Islet of Langerhans (tissue), 1 donor: ENCODE results near the gene MICAL2.

Source experiments
- FAIRE-seq: peaks from one replicate; lab custom pipeline; 2011; peaks lifted over from hg19 to GRCh38; lab: Jason Lieb, UNC

MICAL2 gene

DNA sequence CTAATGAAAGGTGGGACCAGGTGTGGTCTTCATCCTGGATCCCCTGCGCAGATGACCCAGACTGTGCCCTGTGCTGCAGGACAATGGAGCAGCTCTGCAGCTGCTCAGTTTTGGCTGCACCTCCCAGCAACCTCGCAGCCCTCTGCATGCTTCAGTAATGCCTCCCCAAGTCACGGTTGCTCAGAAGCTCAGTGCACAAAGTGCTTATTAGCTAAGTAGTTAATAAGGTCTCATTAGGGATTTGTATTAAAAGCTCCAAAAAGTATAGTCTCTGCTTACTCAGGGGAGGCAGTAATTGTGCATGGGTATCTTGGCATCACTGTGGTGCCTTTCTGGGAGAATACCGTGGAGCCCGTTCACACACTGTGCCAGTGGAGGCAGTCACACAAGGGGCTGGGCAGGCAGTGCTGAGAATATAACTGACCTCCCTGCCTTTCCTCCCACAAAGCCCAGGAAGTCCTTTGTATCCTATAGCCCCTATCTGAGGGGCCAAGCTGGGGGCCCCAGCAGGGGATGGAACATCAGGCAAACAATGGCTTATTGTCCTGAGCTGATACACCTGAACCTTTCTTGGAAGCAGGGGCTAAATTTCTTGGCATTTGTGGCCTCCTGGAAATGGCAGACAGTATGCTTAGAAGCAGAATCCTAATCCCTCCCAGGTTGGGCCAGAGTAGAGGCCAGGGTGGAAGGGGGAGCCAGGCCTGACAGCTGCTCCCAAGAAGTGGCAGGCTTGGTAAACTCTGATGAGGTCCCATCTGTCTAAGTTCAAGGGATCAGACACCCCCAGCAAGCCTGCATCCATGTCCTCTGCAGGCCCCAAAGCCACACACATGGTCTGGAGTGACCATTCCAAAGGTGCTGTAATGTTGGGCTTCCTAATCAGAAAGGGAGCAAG lies 141.5 kb downstream of the MICAL2 start:
- no peak for FAIRE-seq

DNA sequence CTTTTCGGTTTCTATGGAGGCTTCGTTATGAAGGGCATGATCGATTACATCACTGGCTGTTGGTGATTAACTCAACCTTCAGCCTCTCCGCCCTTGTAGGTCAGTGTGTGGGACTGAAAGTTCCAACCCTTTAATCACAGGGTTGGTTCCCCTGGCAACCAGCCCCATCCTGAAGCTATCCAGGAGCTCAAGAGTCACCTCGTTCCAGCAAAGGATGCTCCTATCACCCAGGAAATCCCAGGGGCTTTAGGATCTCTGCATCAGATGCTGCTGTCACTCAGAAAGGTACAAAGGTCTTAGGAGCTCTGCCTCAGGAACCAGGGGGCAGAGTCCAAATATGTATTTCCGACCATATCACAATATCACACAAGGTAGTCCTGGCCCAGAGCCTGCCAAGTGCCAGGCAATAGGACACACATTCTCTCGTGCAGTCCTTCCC lies 143.5 kb downstream of the MICAL2 start:
- FAIRE-seq, result no peak

DNA sequence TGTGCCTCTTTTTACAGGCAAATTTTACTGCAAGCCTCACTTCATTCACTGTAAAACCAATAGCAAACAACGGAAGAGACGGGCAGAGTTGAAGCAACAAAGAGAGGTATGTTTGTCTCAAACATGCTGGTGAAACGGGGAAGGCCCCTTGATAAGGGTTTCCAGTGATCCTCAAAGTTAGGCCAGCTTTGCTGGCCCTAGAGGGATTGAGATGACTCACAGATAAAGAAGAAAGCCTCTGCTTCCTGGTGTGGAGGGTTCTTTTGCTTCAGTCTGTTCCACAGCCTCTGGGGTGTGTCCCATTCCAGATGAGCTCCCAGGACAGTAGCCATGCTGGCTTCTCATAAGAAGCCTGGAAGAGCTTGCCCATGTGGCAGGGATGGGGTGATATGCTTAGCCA lies 148.1 kb downstream of the MICAL2 start:
- FAIRE-seq, result no peak

DNA sequence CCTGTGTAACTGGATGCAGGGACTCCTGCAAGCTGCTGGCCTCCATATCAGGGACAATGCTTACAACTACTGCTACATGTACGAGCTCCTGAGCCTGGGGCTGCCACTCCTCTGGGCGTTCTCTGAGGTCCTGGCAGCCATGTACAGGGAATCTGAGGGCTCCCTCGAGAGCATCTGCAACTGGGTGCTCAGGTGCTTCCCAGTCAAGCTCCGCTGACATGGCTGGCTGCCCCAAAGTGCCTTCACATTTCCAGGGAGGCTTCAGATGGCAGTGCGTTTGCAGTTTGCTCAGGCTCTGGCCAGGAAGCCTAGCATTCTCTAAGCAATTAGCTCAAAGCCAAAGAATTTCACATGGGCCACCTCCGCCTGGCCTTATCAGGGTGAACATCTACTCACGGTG lies 149.6 kb downstream of the MICAL2 start:
- no peak for FAIRE-seq

DNA sequence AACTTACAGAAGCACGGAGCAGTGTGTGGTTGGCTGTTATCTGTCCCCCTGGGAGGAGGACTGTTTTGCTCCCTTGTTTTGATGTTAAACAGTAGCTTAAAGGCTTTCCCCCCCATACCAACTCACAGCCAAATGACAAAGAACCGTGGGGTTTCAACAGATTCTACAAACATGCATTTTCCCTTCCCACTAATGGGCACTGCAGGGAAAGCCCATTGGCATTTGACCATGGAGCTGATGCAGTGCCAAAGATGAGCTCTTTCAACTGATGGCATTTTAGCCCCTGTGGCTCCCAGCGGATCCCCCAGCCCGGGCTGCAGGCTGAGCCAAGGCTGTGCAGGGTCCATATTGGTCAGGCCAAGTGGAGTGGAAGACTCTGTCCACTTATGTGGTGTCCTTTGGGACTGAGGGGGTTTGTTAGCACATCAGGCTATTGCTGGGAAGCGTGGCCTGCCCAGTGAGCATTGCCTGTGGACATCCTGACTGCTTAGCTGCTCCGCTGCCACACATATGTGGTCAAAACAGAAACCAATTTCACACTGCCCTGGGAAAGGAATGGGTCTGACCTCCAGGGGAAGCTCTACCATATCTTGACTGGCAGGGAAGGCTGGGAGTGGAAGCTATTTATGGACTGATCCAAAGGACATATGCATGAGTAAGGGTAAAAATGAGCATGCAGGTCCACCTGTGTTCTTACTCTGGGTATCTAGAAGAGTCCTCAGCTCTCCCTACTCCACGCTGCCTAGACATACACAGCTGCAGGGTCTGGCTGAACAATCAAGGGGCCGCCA lies 150.5 kb downstream of the MICAL2 start:
- FAIRE-seq, result no peak

DNA sequence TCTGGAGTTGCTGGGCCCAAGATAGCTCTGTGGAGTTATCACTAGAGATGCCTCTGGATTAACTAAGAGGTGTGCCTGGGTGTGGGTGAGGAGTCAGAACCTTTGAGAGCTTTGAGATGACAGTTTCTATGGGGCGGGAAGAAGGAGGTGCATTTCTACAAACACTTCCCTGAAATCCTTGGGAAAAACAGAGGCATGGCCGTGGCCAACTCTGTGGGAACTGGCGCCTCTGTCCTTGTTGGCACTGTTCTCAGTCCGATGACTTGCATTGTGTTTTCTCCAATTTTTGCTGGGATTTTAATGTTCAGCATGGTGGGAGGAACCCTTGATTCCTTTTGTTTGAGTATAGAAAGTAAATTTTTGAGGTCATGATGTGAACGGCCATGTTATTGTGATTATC lies 151.2 kb downstream of the MICAL2 start:
- no peak for FAIRE-seq

DNA sequence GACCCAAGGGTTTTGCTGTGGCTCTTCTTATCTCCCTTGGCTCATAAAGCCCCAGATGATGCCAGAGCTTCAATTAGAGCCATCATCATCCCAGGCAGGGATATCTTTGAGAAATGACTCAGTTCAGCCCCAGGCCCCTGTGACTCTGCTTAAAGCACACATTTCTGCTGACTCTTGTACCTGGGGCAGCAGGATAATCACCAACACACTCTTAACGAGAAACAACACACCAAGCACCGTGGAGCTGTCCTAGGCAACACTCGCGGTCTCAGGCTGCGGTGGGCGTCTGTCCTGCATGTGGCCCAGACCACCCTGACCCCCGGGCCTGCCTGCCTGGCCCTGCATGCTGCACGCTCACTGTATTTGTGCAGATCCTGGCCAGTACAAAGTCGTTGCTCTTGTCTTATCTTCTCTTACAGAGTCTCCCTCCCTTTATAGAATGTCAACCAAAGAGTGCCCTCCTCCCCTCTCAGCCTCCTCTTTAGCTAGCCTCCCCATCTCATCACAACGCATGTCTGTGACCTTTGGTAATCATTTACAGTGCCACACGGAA lies 152.8 kb downstream of the MICAL2 start:
- FAIRE-seq, result no peak

DNA sequence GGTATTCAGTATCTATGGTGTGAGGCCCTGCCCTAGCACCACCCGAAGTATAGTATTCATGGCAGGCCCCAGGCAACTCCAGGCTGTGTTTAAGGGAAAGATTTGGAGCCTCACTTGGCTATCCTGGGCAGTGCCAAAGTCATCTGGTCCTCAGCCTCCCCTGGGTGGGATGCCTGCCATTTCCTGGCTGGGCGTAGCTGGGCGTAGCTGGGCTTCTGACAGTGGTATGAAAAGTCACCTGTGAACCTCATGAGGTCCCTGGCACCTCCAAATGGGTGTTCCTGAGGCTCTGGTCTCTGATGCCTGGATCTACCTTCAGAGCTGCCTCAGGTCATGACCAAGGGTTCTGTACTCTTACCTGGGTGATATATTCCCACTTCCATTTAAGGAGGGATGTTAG lies 154.0 kb downstream of the MICAL2 start:
- no peak for FAIRE-seq

DNA sequence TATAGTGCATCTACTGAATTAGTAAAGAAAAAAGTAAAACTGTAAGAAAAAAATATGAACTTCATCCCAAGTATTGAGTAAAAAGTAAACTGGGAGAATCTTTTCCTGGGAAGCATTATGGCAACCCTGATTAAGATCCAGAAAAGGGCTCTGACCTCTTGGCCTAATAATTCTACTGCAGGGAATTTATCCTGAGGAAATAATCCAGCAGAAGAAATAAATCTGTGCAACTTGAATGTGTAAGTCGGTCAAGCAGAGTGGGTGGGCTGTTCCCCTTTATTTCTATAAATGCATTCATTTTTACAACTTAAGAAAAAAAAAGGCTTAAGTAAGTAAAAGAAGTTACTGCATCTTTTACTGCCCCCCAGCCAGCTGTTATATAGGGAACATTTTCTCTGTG lies 155.7 kb downstream of the MICAL2 start:
- FAIRE-seq, result no peak

DNA sequence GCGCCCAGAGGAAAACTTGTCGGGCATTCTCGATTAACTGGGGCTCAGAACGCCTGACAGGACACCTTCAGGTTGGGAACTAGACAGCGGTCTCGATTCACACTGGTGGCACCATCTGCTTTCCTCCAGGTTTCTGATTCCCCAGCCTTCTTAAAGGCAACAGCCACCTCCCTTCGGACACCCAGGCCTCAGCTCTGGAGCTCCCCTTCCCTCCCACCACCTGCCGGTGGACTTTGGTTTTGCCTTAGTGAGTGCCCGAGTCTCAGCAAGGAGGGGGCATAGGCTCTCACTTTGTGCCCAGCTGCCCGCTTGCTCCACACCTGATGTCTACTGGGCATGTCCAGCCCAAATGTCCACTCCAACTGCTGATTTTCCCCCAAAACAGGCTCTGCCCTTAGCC lies 156.6 kb downstream of the MICAL2 start:
- FAIRE-seq, result no peak

DNA sequence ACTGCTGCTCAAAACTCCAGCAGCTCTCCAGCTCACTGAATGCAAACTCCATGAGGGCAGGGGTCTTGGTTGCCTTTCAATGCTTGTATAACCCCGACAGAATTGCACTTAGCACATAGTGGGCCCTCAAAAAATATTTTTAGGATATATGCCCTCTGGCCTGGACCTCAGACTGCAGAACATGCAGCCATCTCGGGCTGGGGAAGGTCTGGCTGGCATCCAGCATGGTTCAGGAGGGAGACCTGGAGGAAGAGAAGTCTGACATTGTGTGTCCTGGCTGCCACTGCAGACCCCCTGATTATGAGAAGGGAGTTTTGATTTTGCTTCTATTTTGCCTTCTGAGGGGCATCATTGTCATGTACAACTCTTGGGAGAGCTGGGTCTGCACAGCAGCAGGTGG lies 157.5 kb downstream of the MICAL2 start:
- no peak for FAIRE-seq

DNA sequence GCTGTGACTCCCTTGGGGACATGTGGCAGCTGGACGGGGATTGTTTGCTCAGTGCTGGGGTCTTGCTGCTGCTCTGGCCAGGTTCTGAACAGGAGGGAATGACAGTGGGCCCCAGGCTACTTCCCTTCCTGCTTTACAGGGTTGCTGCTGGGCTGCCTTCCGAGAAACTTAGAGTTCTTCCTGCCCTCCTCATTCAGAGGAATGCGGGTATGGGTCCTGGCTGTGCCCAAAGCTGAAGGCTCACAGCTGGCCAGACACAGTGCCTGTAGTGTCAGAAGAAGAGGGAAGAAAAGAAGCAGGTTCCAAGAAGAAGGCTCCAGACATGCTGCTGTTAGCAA lies 158.7 kb downstream of the MICAL2 start:
- FAIRE-seq, result no peak

DNA sequence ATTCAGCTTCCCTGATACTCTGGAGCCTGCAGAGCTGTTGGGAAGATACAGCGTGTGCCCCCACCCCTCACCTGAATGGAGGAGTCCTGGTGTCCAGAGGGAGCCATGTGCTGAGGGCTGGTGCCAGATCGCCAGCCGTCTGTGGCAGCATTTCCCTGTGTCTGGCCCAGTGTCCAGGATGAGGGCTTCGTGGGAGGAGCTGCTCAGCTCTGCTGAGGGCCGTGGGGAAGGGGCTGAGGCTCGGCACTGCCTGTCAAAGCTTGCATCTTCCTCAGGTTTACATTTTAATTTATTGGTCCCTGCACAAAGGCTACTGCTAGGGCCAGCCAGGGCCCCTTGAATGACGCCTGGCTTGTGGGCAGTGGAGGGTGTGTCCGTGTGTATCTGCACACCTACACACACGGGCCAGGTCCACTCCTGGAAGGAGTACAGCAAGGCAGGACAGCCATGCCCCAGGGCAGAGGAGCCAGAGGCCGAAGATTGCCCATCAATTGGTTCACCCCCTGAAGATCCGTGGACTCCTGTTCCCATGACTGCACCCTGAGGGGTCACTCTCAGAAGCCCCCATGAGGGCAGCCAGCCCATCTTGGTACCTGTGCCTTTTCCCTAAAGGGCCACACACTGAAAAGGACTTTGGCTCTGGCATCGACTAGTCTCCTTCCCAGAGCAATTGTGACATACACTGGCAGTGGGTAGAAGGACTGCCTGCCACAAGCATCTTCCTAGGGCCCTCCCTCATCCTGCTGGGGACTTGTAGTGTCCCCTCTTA lies 159.2 kb downstream of the MICAL2 start:
- no peak for FAIRE-seq

DNA sequence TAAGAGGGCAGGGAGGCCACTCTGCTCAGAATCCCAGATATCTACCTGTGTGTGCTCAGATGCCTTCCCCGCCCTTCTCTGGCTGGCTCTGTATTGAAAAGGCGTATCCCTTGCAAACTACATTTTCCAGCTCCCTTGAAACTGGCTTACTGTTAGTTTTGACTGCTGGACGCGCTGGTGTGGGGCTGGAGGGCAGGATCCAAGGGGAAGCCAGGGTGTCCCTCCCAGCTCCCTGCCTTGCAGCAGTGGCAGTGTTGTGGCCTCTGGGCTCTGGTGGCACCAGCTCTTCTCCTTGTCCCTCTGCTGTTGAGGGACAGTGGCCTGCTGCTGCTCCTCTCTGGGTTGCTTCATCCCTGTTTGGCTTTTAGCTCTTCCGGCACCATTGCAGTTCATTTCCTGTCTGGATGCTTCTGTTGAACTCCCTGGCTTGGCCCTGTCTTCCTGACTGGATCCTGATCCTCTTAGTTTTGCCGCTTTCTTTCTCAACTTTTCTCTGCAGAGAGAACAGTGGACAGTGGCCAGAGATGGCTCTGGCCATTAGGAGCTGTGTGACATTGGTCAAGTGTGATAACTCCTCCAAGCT lies 159.9 kb downstream of the MICAL2 start:
- FAIRE-seq, result no peak

DNA sequence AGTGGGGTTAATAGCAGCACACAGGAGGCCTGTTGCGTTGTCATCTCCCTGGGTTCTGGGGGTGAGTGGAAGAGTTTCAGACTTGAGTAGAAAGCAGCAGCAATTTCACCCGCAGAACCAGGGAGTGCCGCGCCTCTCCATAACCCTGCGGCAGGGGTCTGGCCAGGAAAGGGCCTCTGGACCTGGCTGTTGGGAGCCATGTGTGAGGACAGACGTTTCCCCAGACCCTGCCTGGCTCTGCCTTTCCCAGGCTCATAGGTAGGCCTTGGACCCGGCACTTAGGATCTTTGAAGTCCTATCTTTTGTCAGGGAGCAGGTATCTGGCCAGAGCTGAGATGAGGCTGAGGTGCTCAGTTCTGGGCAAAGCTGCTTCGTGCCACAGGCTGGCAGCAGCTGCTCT lies 160.4 kb downstream of the MICAL2 start:
- no peak for FAIRE-seq

DNA sequence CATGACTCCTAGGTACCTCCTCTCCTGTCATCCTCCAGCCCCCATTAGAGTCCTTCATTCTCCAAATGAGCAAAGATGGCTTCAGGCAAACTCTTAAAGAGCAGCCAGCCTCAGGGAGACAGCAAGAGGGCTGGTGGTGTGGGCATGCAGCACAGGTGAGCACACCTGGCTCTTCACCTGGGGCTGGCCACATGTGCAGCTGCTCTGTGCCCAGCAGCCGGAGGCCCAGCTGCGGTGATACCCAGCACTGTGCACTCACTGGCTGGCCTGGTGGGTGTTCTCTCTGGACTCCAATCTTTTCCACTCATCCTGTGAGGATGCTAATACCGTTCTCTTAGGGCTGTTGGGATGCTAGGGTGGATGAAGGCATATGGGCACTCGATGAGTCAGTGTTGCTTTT lies 160.9 kb downstream of the MICAL2 start:
- no peak for FAIRE-seq

DNA sequence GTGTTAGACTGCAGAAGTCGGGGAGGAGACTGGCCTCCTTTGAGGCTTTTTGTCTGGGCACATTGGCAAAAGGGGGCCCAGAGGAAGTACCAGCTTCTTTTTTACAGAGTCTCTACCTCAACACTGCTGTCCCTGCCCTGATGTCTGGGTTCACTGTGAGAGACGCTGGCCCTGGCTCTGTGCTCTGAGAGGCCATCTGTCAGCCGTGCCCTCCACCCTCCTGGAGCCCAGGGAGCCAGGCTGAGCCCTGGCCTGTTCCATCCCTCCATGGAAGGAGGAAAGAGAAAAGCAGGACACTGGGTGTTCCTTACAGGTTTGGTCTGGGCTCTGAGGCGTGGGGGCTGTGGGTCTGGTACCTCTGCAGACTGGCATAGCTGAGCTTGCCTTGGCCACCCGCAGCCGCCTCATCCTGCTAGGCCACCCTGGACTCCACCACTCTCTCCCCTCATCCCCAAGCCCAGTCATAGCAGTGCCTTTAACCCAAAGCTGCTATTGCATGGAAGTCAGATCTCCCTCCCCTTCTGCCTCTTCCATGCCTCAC lies 161.5 kb downstream of the MICAL2 start:
- no peak for FAIRE-seq

DNA sequence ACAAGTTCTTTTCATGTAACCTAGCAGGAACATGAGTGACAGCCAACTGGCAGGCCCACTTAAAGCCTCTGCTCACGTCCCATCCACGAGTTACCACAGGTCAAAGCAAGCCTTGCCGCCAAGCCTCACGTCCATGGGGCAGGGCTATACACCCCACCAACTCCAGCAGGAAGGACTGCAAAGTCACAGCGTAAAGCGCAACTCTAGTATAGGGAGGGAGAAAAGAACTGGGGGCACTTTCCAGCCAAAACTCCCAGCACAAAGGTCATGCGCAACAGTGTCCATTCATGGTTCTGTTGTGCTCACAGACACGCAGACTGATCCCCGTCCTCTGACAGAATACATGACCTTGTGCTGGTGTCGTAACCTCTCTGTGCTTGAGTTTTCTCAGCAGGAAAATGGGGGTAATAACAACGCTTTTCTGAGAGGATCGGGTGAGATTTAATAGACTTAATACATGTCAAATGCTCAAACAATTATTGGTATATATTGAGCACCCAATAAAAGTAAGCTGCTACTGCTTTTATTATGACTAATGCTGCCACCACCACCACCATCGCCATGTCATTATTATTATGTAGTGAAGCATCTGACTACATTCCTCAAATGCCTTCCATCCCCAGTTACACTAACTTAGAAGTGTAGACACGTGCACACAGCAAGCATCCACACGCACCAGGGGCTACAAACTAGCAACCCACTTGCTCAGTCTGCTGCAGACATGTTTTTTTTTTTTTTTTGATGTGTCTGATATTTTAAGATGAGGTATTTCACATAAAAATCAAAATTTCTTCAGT lies 162.6 kb downstream of the MICAL2 start:
- FAIRE-seq, result no peak

DNA sequence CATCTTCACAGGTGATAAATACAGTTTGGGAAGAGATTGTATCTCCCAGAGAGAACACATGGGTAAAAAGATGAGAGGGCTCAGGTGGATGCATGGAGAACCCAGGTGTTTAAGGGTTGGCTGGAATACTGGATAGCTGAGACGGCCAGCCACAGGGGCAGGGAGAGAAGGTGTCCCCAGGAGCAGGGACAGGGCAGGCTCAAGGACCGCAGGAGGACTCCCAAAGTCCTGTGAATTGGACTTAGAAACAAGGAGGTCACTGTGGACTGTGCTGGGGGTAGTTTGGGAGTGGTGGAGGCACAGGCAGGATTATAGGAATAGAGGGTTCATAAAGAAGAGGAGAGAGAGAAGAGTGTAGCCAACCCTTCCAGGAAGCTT lies 163.2 kb downstream of the MICAL2 start:
- no peak for FAIRE-seq

DNA sequence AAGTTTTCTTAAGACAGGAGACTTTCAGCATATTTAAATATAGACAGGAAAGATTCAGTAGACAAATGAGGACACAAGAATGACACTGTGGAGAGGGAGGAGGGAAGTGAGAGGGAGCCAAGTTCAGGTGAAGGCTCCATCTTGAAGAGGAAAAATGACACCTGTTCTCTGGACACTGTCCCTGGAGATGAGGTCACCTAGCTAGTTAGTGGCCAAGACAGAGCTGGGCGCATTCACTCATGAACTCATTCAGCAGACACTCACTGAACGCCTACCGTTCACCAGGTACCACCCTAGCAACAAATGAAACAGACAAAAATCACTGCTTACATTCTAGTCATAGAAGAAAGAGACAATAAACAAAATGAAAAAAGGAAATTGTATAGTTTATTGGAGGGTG lies 163.7 kb downstream of the MICAL2 start:
- FAIRE-seq, result no peak

DNA sequence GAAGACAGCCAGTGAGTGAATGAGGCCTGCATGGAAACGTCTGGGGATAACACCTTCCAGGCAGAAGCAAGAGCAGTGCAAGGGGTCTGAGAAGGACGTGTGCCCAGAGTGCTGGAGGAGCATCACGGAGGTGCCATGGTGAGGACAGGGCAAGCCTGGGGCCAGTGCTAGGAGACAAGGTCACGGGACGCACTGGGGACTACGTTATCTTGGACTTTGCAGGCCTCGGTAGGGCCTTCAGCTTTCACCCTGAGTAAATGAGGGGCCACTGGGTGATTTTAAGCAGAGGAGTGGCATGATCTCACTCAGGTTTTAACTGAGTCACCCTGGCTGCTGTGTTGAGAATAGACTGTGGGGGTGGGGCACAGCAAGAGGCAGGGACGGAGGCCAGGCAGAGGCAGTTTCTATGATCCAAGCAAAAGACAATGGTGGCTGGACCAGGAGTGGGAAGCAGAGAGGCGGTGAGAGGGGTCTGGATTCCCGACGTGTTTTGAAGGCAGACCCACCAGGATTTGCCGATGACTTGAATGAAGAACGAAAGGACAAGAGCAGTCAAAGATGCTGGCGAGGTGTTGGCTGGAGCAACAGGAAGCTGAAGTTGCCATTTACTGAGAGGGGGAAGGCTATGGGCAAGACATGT lies 164.3 kb downstream of the MICAL2 start:
- no peak for FAIRE-seq
